Glutamatergic neuron (in vitro differentiated cells): ENCODE measurements around the gene SUSD6. TPM values are rescaled to one million over a fixed set of nuclear protein-coding genes. Genes with fewer than 3 reads are reported as not detected.
"Not testable (repeated sequence)": the region's sequence is repeated elsewhere in the genome, so short reads cannot be mapped to it uniquely, and the experiment has no call there.

Experiments used
- DNase-seq: peaks from one replicate; pipeline ENCODE4 v3.0.0; 2022
- H3K27ac Mint-ChIP-seq: one replicate; pipeline ENCODE4 v1.8.0; 2020; ENCODE audit warnings: mild to moderate bottlenecking, mixed read lengths, inconsistent platforms; ENCODE audit not compliant: unreplicated experiment
- H3K27me3 Mint-ChIP-seq: one replicate; pipeline ENCODE4 v1.8.0; 2020; ENCODE audit warnings: mild to moderate bottlenecking, moderate library complexity, mixed read lengths, inconsistent platforms; ENCODE audit not compliant: unreplicated experiment
- H3K36me3 Mint-ChIP-seq: one replicate; pipeline ENCODE4 v1.8.0; 2020; ENCODE audit warnings: mild to moderate bottlenecking, mixed read lengths, inconsistent platforms; ENCODE audit not compliant: unreplicated experiment
- H3K4me1 Mint-ChIP-seq: one replicate; pipeline ENCODE4 v1.8.0; 2020; ENCODE audit warnings: mild to moderate bottlenecking, low read depth, mixed read lengths, inconsistent platforms; ENCODE audit not compliant: unreplicated experiment
- H3K4me3 Mint-ChIP-seq: one replicate; pipeline ENCODE4 v1.8.0; 2020; ENCODE audit warnings: mild to moderate bottlenecking, mixed read lengths, inconsistent platforms; ENCODE audit not compliant: unreplicated experiment
- H3K9me3 Mint-ChIP-seq: one replicate; pipeline ENCODE4 v1.8.0; 2020; ENCODE audit warnings: mild to moderate bottlenecking, moderate library complexity, mixed read lengths, inconsistent platforms; ENCODE audit not compliant: unreplicated experiment
- total RNA-seq: library from RNA; stranded (reverse); fragmentation: NEBNext Ultra II Directional; extraction: Animal tissue kit (Norgen Biotek cat#: 25700); gene quantifications from one replicate; pipeline ENCODE4 v1.2.1, GENCODE V29; 2021; ENCODE audit not compliant: unreplicated experiment
- TF ChIP-seq, protein P1 (sequence below): fragments of 200-600 bp; sonication (generic); IDR thresholded peaks from one replicate; pipeline ENCODE4 v1.5.0; 2021; ENCODE audit not compliant: partially characterized antibody, unreplicated experiment

SUSD6 gene
- total RNA-seq, 1 donor from 2014 or later = 106 TPM

DNA sequence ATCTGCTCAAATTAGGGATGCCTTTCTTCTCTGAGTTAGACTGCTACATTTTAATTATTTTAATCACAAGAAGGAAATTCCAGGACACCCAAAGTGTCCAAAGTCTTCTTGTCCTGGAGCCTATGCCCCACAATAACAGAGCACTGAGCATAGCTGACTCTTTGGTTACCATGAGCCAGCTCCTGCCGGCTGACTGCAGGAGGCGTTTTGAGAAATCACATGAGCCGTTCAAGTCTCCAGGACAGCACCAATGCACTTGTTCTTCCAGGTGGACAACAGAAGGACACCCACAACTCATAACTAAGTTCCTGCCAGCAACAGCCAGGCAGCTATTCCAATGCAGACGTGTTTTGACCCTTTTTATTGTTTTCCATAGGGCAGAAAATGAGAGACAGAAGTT lies 109.5 kb downstream of the SUSD6 start:
- Mint-ChIP-seq H3K27ac (no peak overlapping the region), H3K4me3 (no peak overlapping the region), H3K27me3 (peaks cover 5% of the 10 kb centered on the region), H3K4me1 (peaks cover 20% of the 10 kb centered on the region), H3K9me3 (peaks cover 11% of the 10 kb centered on the region), H3K36me3 (peaks cover 5% of the 10 kb centered on the region)
- DNase-seq = no peak
- TF ChIP-seq, protein P1, sequence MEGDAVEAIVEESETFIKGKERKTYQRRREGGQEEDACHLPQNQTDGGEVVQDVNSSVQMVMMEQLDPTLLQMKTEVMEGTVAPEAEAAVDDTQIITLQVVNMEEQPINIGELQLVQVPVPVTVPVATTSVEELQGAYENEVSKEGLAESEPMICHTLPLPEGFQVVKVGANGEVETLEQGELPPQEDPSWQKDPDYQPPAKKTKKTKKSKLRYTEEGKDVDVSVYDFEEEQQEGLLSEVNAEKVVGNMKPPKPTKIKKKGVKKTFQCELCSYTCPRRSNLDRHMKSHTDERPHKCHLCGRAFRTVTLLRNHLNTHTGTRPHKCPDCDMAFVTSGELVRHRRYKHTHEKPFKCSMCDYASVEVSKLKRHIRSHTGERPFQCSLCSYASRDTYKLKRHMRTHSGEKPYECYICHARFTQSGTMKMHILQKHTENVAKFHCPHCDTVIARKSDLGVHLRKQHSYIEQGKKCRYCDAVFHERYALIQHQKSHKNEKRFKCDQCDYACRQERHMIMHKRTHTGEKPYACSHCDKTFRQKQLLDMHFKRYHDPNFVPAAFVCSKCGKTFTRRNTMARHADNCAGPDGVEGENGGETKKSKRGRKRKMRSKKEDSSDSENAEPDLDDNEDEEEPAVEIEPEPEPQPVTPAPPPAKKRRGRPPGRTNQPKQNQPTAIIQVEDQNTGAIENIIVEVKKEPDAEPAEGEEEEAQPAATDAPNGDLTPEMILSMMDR = no peak

DNA sequence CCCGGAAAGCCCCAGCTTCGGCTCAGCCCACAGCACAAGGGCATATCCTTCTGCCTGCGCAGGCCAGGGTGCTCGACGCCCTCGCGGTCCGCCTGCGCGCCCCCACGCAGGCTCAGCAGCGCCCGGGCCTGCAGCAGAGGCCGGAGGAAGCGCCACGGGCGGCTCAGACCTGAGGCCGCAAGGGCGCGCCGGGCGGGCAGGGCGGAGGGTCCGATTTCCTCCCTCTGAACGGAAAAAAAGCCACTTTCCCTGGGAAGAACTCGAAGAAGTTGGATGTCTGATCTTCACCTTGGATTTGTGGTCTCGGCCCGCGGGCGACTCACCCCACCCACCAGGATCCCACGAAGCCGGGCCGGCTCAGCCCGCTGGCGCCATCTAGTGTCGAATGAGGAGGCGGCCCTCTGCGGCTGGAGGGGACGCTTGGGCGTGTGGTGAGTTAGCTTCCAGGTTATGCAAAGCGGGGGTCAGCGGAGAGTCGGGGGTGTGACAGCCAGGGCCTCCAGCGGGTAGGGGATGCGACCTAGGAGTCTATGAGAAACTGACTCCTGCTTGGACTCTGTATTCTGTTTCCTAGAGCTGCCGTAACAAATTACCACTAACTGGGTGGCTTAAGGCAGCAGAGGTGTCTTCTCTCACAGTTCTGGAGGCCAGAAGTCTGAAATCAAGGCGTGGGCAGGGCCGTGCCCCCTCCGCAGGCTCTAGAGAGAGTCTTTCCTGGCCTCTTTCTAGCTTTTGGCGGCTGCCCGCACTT lies 115.5 kb downstream of the SUSD6 start:
- Mint-ChIP-seq H3K36me3 (no peaks in the 10 kb centered on the region), H3K4me3 (no peak overlapping the region), H3K4me1 (peaks cover 3% of the 10 kb centered on the region), H3K27me3 (peaks cover 1% of the 10 kb centered on the region), H3K27ac (no peak overlapping the region), H3K9me3 (peaks cover 1% of the 10 kb centered on the region)
- TF ChIP-seq, protein P1 = peak; percentile 91
- DNase-seq = peak; percentile 90

DNA sequence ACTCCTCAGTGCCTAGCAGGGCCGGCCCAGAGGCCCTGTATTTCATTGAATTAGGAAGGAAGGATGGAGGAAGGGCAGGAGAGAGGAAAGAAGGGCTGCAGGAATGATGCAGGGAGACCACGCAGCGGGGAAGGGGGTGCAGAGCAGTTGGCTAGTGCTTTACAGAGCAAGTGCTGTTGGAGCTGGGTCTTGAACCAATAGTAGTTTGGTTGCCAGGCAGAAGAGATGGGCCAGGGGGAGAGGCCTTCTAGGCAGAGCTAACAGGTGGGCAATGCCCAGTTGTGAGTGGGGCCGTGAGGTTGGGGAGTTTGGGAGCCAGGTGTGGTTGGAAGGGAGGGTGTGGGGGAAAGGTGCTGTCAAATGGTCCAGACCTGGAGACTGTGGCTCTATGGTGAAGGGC lies 116.5 kb downstream of the SUSD6 start:
- H3K9me3 Mint-ChIP-seq = peaks cover 1% of the 10 kb centered on the region
- peaks cover 1% of the 10 kb centered on the region for H3K27me3 Mint-ChIP-seq
- no peak overlapping the region for H3K27ac Mint-ChIP-seq
- H3K4me1 Mint-ChIP-seq = peaks cover 3% of the 10 kb centered on the region
- H3K36me3 Mint-ChIP-seq = no peaks in the 10 kb centered on the region
- TF ChIP-seq, protein P1 = no peak
- no peak overlapping the region for H3K4me3 Mint-ChIP-seq
- no peak for DNase-seq

DNA sequence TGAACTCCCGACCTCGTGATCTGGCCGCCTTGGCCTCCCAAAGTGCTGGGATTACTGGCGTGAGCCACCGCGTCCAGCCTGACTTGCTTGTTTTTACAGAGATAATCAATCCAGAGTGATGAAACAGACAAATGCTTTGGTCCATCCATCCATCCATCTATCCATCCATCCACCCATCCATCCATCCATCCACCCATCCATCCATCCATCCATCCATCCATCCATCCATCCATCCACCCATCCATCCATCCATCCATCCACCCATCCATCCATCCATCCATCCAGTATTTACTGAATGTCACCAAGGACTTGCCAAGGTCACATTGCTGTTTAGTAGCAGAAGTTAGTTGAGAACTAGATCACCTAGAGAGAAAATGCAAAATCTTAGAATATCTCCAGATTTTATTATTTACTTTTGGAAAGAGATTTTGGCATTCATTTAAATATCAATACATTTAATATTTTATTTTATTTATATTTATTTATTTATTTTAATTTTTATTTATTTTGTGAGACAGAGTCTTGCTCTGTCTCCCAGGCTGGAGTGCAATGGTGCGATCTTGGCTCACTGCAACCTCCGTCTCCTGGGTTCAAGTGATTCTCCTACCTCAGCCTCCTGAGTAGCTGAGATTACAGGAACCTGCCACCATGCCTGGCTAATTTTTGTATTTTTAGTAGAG lies 120.7 kb downstream of the SUSD6 start:
- H3K27me3 Mint-ChIP-seq, H3K9me3 Mint-ChIP-seq, H3K4me3 Mint-ChIP-seq: not testable (repeated sequence)

DNA sequence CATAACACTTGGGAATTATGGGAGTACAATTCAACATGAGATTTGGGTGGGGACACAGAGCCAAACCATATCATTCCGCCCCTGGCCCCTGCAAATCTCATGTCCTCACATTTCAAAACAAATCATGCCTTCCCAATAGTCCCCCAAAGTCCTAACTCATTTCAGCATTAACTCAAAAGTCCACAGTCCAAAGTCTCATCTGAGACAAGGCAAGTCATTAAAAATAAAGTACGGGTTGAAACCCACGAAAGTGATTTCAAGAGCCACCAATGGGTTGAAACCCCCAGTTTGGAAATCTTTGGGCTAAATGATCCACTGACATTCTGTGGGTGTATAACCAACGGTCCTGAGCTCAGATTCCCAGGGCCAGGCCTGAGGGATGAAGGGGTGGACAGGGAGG lies 125.0 kb downstream of the SUSD6 start:
- DNase-seq, H3K27me3 Mint-ChIP-seq, H3K9me3 Mint-ChIP-seq, H3K36me3 Mint-ChIP-seq, H3K4me1 Mint-ChIP-seq, H3K27ac Mint-ChIP-seq, H3K4me3 Mint-ChIP-seq: not testable (repeated sequence)

More for the DNA sequence above, 120.7 kb downstream of the SUSD6 start:
- not testable (repeated sequence) for H3K27ac Mint-ChIP-seq, H3K4me1 Mint-ChIP-seq, H3K36me3 Mint-ChIP-seq, DNase-seq

DNA sequence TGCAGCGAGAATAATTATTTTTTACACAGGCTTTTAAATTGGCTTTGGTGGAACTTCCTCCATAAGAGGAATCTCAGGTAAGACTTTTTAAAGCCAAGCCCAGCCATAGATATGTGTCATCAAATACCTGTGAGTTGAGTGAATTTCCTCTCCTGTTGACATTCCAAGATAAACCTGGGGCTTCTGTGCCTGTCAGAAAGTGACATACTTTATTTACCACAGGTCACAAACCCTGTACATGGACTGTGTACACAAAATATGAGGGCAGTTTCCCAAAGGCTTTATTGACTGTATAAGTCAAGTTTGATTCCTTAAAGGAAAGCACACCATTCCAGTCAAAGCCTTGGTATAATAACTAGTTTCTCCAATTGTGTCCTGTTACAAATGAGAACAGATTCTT lies 129.7 kb downstream of the SUSD6 start:
- H3K27me3 Mint-ChIP-seq = no peaks in the 10 kb centered on the region
- peaks cover 2% of the 10 kb centered on the region for H3K9me3 Mint-ChIP-seq
- no peak overlapping the region for H3K27ac Mint-ChIP-seq
- TF ChIP-seq, protein P1 = no peak
- peaks cover 7% of the 10 kb centered on the region for H3K36me3 Mint-ChIP-seq
- H3K4me1 Mint-ChIP-seq = no peaks in the 10 kb centered on the region
- DNase-seq = no peak
- no peak overlapping the region for H3K4me3 Mint-ChIP-seq
